Immature natural killer cell (primary cell): ENCODE results near the gene IRF2BPL. TPM values are rescaled to one million over a fixed set of nuclear protein-coding genes. Genes with fewer than 3 reads are reported as not detected.

ENCODE experiments used
- DNase-seq, 3 donors: peaks; one replicate each; pipeline ENCODE4 v3.0.0; 2022; ENCODE audit warnings: mixed read lengths in 1 of 3
- H3K27ac Mint-ChIP-seq, 6 donors: one replicate each; pipeline ENCODE4 v1.8.0; 2020; ENCODE audit warnings: mixed read lengths in 6 of 6, mild to moderate bottlenecking in 5 of 6, inconsistent platforms in 4 of 6, moderate library complexity in 3 of 6
- H3K27me3 Mint-ChIP-seq, 3 donors: one replicate each; pipeline ENCODE4 v1.8.0; 2020 to 2021; ENCODE audit warnings: low read depth in 3 of 3, mild to moderate bottlenecking in 3 of 3, mixed read lengths in 3 of 3, moderate library complexity in 3 of 3, inconsistent platforms in 1 of 3
- H3K36me3 Mint-ChIP-seq, 3 donors: one replicate each; pipeline ENCODE4 v1.8.0; 2020; ENCODE audit warnings: mixed read lengths in 3 of 3, inconsistent platforms in 2 of 3, mild to moderate bottlenecking in 2 of 3
- H3K4me1 Mint-ChIP-seq, 2 donors: one replicate each; pipeline ENCODE4 v1.8.0; 2020; ENCODE audit warnings: inconsistent platforms in 2 of 2, mild to moderate bottlenecking in 2 of 2, mixed read lengths in 2 of 2, moderate library complexity in 1 of 2
- H3K4me3 Mint-ChIP-seq, 5 donors: one replicate each; pipeline ENCODE4 v1.8.0; 2020; ENCODE audit warnings: mild to moderate bottlenecking in 5 of 5, mixed read lengths in 5 of 5, inconsistent platforms in 3 of 5, moderate library complexity in 3 of 5
- H3K9me3 Mint-ChIP-seq, 6 donors: one replicate each; pipeline ENCODE4 v1.8.0; 2020; ENCODE audit warnings: mild to moderate bottlenecking in 6 of 6, mixed read lengths in 6 of 6, inconsistent platforms in 4 of 6, moderate library complexity in 3 of 6
- polyA plus RNA-seq, 3 donors: library from polyadenylated mRNA; unstranded; fragments of 300-500 nt; fragmentation: Illumina TruSeq; gene quantifications; one replicate each; pipeline ENCODE4 v1.2.3, GENCODE V29; 2021

Gene IRF2BPL
- polyA plus RNA-seq, 3 donors from 2014 or later: 3.5 to 11.1 (median 3.6) TPM

- peaks cover 0 to 8% (median under 1%) of the 10 kb centered on the region in 3 donors for H3K27me3 Mint-ChIP-seq
- H3K27ac Mint-ChIP-seq: no peak overlapping the region
- peaks cover 2% of the 10 kb centered on the region in 2 donors for H3K4me1 Mint-ChIP-seq
- no peak overlapping the region for H3K4me3 Mint-ChIP-seq
- no peak for DNase-seq
- no peaks in the 10 kb centered on the region for H3K9me3 Mint-ChIP-seq
- peaks cover 0 to 4% (median 0%) of the 10 kb centered on the region in 3 donors for H3K36me3 Mint-ChIP-seq
Observed at GRCh38 chr14:76995279-76996035, 33.1 kb downstream of the IRF2BPL start.

DNA sequence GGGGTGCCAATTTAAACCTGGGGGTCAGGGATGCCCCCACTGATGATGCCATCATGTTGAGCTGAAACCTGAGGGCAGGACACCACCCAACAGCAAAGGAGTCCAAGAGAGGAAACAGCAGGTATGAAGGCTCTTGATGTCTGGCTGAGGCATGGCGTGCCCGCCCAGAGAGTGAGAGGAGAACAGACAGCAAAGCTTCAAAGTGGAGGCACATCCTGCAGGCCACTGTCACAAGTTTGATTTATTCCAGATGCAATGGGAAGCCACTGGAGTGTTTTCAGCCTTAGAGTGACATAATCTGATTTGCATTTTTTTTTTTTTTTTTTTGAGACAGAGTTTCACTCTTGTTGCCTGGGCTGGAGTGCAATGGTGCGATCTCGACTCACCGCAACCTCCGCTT is 34.8 kb downstream of the IRF2BPL start:
- no peak for DNase-seq
- Mint-ChIP-seq H3K4me1 (no peaks in the 10 kb centered on the region), H3K36me3 (peaks cover 0 to 4% (median 0%) of the 10 kb centered on the region in 3 donors), H3K4me3 (no peak overlapping the region), H3K9me3 (no peaks in the 10 kb centered on the region), H3K27me3 (peaks cover 3 to 6% (median 4%) of the 10 kb centered on the region in 3 donors), H3K27ac (no peak overlapping the region)

DNA sequence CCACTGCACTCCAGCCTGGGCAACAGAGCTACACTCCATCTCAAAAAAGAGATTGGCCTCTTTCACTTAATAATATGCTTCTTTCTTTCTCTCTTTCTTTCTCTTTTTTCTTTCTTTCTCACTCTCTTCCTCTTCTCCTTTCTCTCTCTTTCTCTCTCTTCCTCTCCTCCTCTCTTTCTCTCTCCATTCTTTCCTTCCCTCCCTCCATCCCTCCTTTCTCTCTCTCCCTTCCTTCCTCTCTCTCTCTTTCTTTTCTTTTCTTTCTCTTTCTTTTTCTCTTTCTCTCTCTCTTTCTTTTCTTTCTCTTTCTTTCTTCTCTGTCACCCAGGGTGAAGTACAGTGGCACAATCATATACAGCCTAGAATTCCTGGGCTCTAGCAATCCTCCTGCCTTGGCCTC is 38.4 kb downstream of the IRF2BPL start:
- no peak for DNase-seq
- Mint-ChIP-seq H3K4me1 (peaks cover 19 to 29% of the 10 kb centered on the region in 2 donors), H3K36me3 (no peaks in the 10 kb centered on the region), H3K4me3 (no peak overlapping the region), H3K27ac (peak overlapping the region in 2 of 6 donors; percentile 19 to 60), H3K9me3 (no peaks in the 10 kb centered on the region), H3K27me3 (peaks cover 4 to 7% (median 6%) of the 10 kb centered on the region in 3 donors)

GRCh38 chr14:76987956-76988520 is 40.5 kb downstream of the IRF2BPL start:
- H3K36me3 Mint-ChIP-seq: no peaks in the 10 kb centered on the region
- H3K27ac Mint-ChIP-seq: peak overlapping the region in 2 of 6 donors; percentile 12 to 14
- no peak overlapping the region for H3K4me3 Mint-ChIP-seq
- no peaks in the 10 kb centered on the region for H3K9me3 Mint-ChIP-seq
- no peak for DNase-seq
- peaks cover 4 to 6% (median 5%) of the 10 kb centered on the region in 3 donors for H3K27me3 Mint-ChIP-seq
- peaks cover 28 to 42% of the 10 kb centered on the region in 2 donors for H3K4me1 Mint-ChIP-seq

DNA sequence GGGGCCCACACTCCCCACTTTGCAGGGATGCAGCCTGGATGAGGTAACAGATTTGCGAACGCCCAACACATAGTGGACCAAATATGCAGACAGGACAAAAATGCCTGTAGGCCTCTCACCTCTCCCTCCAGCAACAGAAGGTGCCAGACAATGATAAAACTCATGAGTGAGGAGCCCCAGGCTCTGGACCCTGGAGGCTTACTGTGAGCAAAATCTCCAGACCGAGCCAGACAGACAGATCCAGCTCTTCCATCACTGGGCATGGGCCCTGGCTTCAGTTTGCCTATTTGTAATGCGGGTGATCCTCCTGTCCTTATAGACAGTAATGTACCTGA is 42.3 kb downstream of the IRF2BPL start:
- Mint-ChIP-seq H3K9me3 (no peaks in the 10 kb centered on the region), H3K36me3 (no peaks in the 10 kb centered on the region), H3K27ac (peak overlapping the region; percentile 34 to 77 (median 64)), H3K4me1 (peaks cover 28 to 42% of the 10 kb centered on the region in 2 donors), H3K27me3 (peaks cover 4 to 6% (median 5%) of the 10 kb centered on the region in 3 donors), H3K4me3 (no peak overlapping the region)
- no peak for DNase-seq

DNA sequence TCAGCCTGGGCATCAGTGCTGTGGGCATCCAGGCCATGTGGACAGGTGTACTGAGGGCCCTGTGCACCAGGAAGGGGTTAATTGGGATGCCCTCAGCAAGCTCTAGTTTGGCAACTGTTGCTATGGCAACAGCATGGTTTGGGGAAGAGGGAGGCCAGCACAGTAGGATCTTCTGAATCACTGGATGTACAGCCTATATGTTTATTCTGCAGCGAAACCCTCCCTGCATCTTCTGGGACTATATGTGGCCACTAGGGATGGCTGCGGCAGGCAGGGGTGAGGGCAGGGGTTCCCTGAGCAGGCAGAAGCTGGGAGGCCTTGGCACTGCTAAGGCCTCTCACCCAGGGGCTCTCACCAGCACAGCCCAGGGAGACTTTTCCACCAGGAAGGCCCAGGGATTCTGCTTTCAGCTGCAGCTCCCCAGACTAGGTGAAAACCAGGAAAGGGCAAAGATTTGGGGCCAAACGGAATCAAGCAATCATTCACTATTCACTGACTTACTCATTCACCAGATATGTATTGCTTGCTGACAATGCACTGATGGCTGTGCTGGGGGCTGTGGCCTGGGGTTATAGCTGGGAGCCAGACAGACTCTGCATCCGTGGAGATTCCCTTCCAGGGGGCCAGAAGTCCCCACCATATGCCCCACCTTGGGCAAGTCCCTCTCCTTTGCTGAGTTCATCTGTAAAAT is 42.8 kb downstream of the IRF2BPL start:
- Mint-ChIP-seq H3K9me3 (no peaks in the 10 kb centered on the region), H3K27me3 (peaks cover 4 to 6% (median 5%) of the 10 kb centered on the region in 3 donors), H3K4me1 (peaks cover 28 to 42% of the 10 kb centered on the region in 2 donors), H3K4me3 (no peak overlapping the region), H3K27ac (peak overlapping the region in 3 of 6 donors; percentile 64 to 67 (median 64)), H3K36me3 (no peaks in the 10 kb centered on the region)
- DNase-seq: no peak

DNA sequence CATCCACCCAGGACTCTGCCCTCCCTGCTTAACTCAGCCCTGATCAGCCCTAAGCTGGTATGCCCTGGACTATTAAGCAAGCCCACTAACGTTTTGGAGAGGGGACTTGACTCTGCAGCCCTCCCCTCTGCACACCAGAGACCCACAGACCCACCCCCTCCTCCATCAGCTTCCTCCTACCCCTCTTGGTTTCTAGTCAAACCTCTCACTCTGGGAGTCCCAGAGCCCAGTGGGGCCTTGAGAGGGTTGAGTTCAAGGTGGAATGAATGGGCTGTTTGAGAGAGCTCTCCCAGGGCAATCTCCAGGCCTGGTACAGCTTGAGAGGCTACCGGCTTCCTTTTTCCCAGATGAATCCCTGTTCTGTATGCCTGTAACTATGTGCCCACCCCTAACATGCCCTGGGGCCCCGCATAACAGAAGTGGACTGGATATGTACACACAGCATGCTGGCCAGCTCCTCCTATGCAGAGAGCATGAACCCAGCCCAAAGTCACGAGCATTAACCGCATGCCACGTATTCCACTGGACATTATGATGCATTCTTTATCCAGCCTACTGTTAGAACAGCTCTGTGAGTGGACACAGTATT is 43.6 kb downstream of the IRF2BPL start:
- Mint-ChIP-seq H3K36me3 (no peaks in the 10 kb centered on the region), H3K27ac (peak overlapping the region in 1 of 6 donors; percentile 56), H3K27me3 (peaks cover 3 to 10% (median 5%) of the 10 kb centered on the region in 3 donors), H3K4me1 (peaks cover 28 to 42% of the 10 kb centered on the region in 2 donors), H3K4me3 (no peak overlapping the region), H3K9me3 (no peaks in the 10 kb centered on the region)
- DNase-seq: no peak

GRCh38 chr14:76984297-76984696 is 44.2 kb downstream of the IRF2BPL start:
- Mint-ChIP-seq H3K27ac (no peak overlapping the region), H3K36me3 (no peaks in the 10 kb centered on the region), H3K9me3 (no peaks in the 10 kb centered on the region), H3K27me3 (peaks cover 5% of the 10 kb centered on the region in 3 donors), H3K4me3 (no peak overlapping the region), H3K4me1 (peaks cover 30 to 42% of the 10 kb centered on the region in 2 donors)
- no peak for DNase-seq

- no peak for DNase-seq
- peaks cover 33 to 40% of the 10 kb centered on the region in 2 donors for H3K4me1 Mint-ChIP-seq
- no peak overlapping the region for H3K4me3 Mint-ChIP-seq
- H3K27me3 Mint-ChIP-seq: peaks cover 0 to 7% (median 4%) of the 10 kb centered on the region in 3 donors
- H3K9me3 Mint-ChIP-seq: no peaks in the 10 kb centered on the region
- H3K27ac Mint-ChIP-seq: no peak overlapping the region
- no peaks in the 10 kb centered on the region for H3K36me3 Mint-ChIP-seq
Observed at GRCh38 chr14:76981670-76982069, 46.8 kb downstream of the IRF2BPL start.

DNA sequence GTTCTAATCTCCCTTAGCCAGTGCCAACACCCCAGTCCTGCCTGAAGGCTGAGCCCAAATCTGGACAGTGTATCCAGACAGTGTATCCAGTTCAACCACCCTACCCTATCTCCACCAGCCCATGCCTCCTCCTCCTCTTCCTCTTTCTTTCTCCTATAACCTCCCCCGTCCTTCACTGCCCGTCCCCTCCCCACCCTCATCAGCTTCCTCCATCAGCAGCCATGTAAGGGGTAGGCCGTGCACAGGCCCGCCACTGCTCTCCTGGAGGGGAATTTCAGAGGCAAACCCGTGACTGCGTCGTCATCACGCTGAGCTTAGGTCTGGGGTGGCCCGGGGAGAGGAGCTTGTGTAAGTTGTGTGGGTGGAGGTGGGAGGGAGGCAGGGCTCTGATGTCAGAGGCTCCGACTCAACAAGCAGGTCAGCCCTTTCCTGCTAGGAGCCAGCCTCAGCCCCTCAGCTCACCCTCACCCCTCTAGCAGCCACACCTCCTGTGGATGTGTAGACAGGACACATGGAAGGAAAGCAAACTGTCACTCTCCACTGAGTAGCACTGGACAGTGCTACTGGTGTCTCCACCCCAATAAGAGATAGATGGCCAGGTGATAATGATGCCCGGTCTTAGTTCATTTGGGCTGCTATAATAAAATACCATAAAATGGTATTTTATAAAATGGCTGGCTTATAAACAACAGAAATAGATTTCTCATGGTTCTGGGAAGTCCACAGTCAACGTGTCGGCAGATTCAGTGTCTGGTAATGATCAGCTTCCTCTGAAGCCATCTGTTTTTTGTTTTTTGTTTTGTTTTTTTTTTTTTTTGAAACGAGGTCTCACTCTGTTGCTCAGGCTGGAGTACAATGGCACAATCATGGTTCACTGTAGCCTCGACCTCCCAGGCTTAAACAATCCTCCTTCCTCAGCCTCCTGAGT is 50.5 kb downstream of the IRF2BPL start:
- H3K36me3 Mint-ChIP-seq: no peaks in the 10 kb centered on the region
- peak; percentile 74 to 78 (median 76) for DNase-seq
- no peak overlapping the region for H3K4me3 Mint-ChIP-seq
- no peaks in the 10 kb centered on the region for H3K9me3 Mint-ChIP-seq
- H3K27ac Mint-ChIP-seq: peak overlapping the region in 5 of 6 donors; percentile 78 to 95 (median 82)
- peaks cover 11 to 13% of the 10 kb centered on the region in 2 donors for H3K4me1 Mint-ChIP-seq
- H3K27me3 Mint-ChIP-seq: peaks cover 3 to 7% (median 4%) of the 10 kb centered on the region in 3 donors

DNA sequence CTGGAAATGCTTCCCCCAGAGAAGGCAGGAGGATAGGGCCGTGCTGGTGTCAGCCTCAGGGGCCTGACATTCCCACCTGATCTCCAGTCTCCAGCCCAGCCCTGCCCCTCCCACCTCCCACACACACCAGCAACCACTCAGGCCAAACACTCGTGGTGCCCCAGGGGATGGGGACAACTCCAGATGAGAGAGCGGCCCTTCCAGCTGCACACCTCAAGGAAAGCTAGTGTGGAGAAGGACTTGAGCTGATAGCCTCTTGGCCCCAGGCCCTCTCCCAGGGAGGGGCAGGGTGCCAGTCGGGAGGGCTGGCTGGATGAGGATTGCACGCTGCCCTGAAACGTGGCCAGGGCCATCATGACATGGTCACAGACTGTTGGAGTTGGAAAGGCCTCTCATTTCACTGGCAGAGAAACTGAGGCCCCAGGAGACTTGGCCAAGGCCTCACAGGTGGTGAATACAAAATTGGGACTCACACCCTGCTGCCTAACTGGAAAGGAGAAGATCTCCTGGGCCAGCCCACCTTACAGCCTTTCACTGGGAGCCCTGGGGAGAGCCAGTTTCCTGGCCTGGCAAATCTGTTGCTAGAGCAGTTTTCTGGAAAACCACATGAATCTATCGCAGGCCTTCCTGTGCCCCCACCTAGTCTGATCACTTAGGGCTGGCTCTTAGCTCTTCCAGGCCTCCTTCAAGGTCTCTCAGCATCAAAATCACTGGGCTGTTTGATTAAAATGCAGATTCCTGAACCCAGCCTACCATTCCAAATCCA is 52.1 kb downstream of the IRF2BPL start:
- Mint-ChIP-seq H3K4me3 (no peak overlapping the region), H3K27me3 (peaks cover 3 to 7% (median 4%) of the 10 kb centered on the region in 3 donors), H3K4me1 (peaks cover 11 to 13% of the 10 kb centered on the region in 2 donors), H3K27ac (peak overlapping the region in 3 of 6 donors; percentile 39 to 86 (median 74)), H3K36me3 (no peaks in the 10 kb centered on the region), H3K9me3 (no peaks in the 10 kb centered on the region)
- no peak for DNase-seq

- no peak overlapping the region for H3K4me3 Mint-ChIP-seq
- peaks cover 3 to 7% (median 4%) of the 10 kb centered on the region in 3 donors for H3K27me3 Mint-ChIP-seq
- peaks cover 11 to 13% of the 10 kb centered on the region in 2 donors for H3K4me1 Mint-ChIP-seq
- no peak for DNase-seq
- H3K27ac Mint-ChIP-seq: no peak overlapping the region
- H3K9me3 Mint-ChIP-seq: no peaks in the 10 kb centered on the region
- no peaks in the 10 kb centered on the region for H3K36me3 Mint-ChIP-seq
Observed at GRCh38 chr14:76975812-76976211, 52.7 kb downstream of the IRF2BPL start.
